ENCODE results near the gene GNA14. TPM values are rescaled to one million over a fixed set of nuclear protein-coding genes. Genes with fewer than 3 reads are reported as not detected.

GNA14 gene
- total RNA-seq, 3 donors from 2014 or later (not counting 1 experiment from before 2014, with no cell fraction given) = 1.8 TPM; not detected in 2

- peaks cover 40 to 42% of the 10 kb centered on the region in 2 donors for H3K27me3 Mint-ChIP-seq (ENCODE audit: low read depth in 2 of 2)
- ATAC-seq (no peak), DNase-seq (no peak)
- peaks cover 7 to 13% of the 10 kb centered on the region in 2 donors for H3K4me1 Mint-ChIP-seq
- no peaks in the 10 kb centered on the region for H3K36me3 ChIP-seq (ENCODE audit: control insufficient read depth, insufficient read depth, low read length)
- H3K27ac ChIP-seq (ENCODE audit: low read length) = no peak overlapping the region
- peaks cover 28% of the 10 kb centered on the region for H3K27me3 ChIP-seq (ENCODE audit: control insufficient read depth, insufficient read depth, low read length)
- intact Hi-C loops (cut with micrococcal nuclease) = no loop called here
- H3K9me3 ChIP-seq (ENCODE audit: control insufficient read depth, insufficient read depth, low read length) = no peaks in the 10 kb centered on the region
- no peaks in the 10 kb centered on the region for H3K36me3 Mint-ChIP-seq
- H3K4me3 Mint-ChIP-seq = no peak overlapping the region
- peaks cover 12% of the 10 kb centered on the region for H3K4me1 ChIP-seq (ENCODE audit: control insufficient read depth, insufficient read depth, low read length)
- H3K9me3 Mint-ChIP-seq = no peaks in the 10 kb centered on the region
- H3K4me3 ChIP-seq (ENCODE audit: low read length) = no peak overlapping the region
- 18% methylated on average over 83 of the region's 83 CpGs for WGBS (ENCODE audit: insufficient coverage)
- H3K27ac Mint-ChIP-seq = no peak overlapping the region
- no peak for TF ChIP-seq CTCF (IDR thresholded peaks at IDR 0.05)
Observed at GRCh38 chr9:77647267-77648233, 572 bp downstream of the GNA14 start.

- no peak for TF ChIP-seq CTCF (IDR thresholded peaks at IDR 0.05)
- DNase-seq (no peak), ATAC-seq (no peak)
- H3K9me3 ChIP-seq (ENCODE audit: control insufficient read depth, insufficient read depth, low read length) = no peaks in the 10 kb centered on the region
- H3K4me3 ChIP-seq (ENCODE audit: low read length) = no peak overlapping the region
- Mint-ChIP-seq H3K36me3 (no peaks in the 10 kb centered on the region), H3K27me3 (ENCODE audit: low read depth in 2 of 2) (peaks cover 42 to 51% of the 10 kb centered on the region in 2 donors), H3K27ac (no peak overlapping the region), H3K9me3 (no peaks in the 10 kb centered on the region), H3K4me1 (peaks cover 7 to 12% of the 10 kb centered on the region in 2 donors), H3K4me3 (no peak overlapping the region)
- peaks cover 11% of the 10 kb centered on the region for H3K4me1 ChIP-seq (ENCODE audit: control insufficient read depth, insufficient read depth, low read length)
- H3K36me3 ChIP-seq (ENCODE audit: control insufficient read depth, insufficient read depth, low read length) = no peaks in the 10 kb centered on the region
- peaks cover 21% of the 10 kb centered on the region for H3K27me3 ChIP-seq (ENCODE audit: control insufficient read depth, insufficient read depth, low read length)
- intact Hi-C loops (cut with micrococcal nuclease) = no loop called here
- 89% methylated on average over 3 of the region's 5 CpGs for WGBS (ENCODE audit: insufficient coverage)
- H3K27ac ChIP-seq (ENCODE audit: low read length) = no peak overlapping the region
Observed at GRCh38 chr9:77643871-77644270, 4.3 kb downstream of the GNA14 start.

- DNase-seq (no peak), ATAC-seq (no peak)
- Mint-ChIP-seq H3K27ac (no peak overlapping the region), H3K4me1 (no peaks in the 10 kb centered on the region), H3K4me3 (no peak overlapping the region), H3K27me3 (ENCODE audit: low read depth in 2 of 2) (peaks cover 28 to 46% of the 10 kb centered on the region in 2 donors), H3K9me3 (no peaks in the 10 kb centered on the region), H3K36me3 (no peaks in the 10 kb centered on the region)
- Histone ChIP-seq H3K27ac (ENCODE audit: low read length) (no peak overlapping the region), H3K9me3 (ENCODE audit: control insufficient read depth, insufficient read depth, low read length) (no peaks in the 10 kb centered on the region), H3K4me1 (ENCODE audit: control insufficient read depth, insufficient read depth, low read length) (no peaks in the 10 kb centered on the region), H3K4me3 (ENCODE audit: low read length) (no peak overlapping the region), H3K27me3 (ENCODE audit: control insufficient read depth, insufficient read depth, low read length) (peaks cover 1% of the 10 kb centered on the region), H3K36me3 (ENCODE audit: control insufficient read depth, insufficient read depth, low read length) (no peaks in the 10 kb centered on the region)
- intact Hi-C loops (cut with micrococcal nuclease) = no loop called here
- no peak for TF ChIP-seq CTCF (IDR thresholded peaks at IDR 0.05)
- 76% methylated on average over 8 of the region's 8 CpGs for WGBS (ENCODE audit: insufficient coverage)
Observed at GRCh38 chr9:77640741-77641580, 7.2 kb downstream of the GNA14 start.
